HFF-Myc (cell line): Measurements from ENCODE around the gene CREBZF.
A peak's percentile ranks its signal among the peaks of the same experiment; 100 is the strongest.

Experiments
- DNase-seq: peaks from one replicate; pipeline ENCODE4 v3.0.0-alpha.2; 2011; ENCODE audit warnings: low read depth; ENCODE audit errors: extremely low read depth
- H3K4me3 ChIP-seq: replicated peaks from 2 replicates; pipeline ENCODE4 v1.5.1; 2011; ENCODE audit warnings: low read depth, mild to moderate bottlenecking, control low read depth, low read length
- CTCF ChIP-seq: IDR thresholded peaks from 2 replicates; pipeline ENCODE4 v1.5.1; 2012; ENCODE audit warnings: mild to moderate bottlenecking, low read depth, low read length, control low read depth; ENCODE audit errors: missing control alignments

Gene CREBZF

GRCh38 chr11:85643191-85643614 is 21.7 kb downstream of the CREBZF start:
- DNase-seq = no peak
- H3K4me3 ChIP-seq = no peak overlapping the region
- TF ChIP-seq CTCF = no peak

GRCh38 chr11:85634747-85635146 is 30.2 kb downstream of the CREBZF start:
- TF ChIP-seq CTCF = no peak
- H3K4me3 ChIP-seq = no peak overlapping the region
- DNase-seq = no peak

- no peak for DNase-seq
- TF ChIP-seq CTCF = no peak
- H3K4me3 ChIP-seq = peak overlapping the region; percentile 89
Observed at GRCh38 chr11:85628771-85629341, 36.1 kb downstream of the CREBZF start.

GRCh38 chr11:85627998-85628770 is 36.7 kb downstream of the CREBZF start, which contains the start of gene TMEM126B:
TMEM126B (plus strand) TSS chr11:85628593; CDS start chr11:85628608, 15 bp downstream.
- no peak for TF ChIP-seq CTCF
- peak; percentile 90 for DNase-seq
- H3K4me3 ChIP-seq = peak within 1 kb of the TSS; percentile 89

GRCh38 chr11:85627332-85627997 is 37.5 kb downstream of the CREBZF start, which contains the start of gene DLG2:
DLG2 (minus strand) TSS chr11:85627344.
- no peak for DNase-seq
- H3K4me3 ChIP-seq = peak within 1 kb of the TSS; percentile 89
- no peak for TF ChIP-seq CTCF

GRCh38 chr11:85626496-85626895 is 38.4 kb downstream of the CREBZF start:
- H3K4me3 ChIP-seq = 0 out of 2 replicates have a peak overlapping the region, but pooled peaks have one; percentile 89
- no peak for TF ChIP-seq CTCF
- no peak for DNase-seq
